ENCODE measurements around the gene AKAP17A. TPM values are rescaled to one million over a fixed set of nuclear protein-coding genes. Genes with fewer than 3 reads are reported as not detected.
"Not testable (repeated sequence)": the region's sequence is repeated elsewhere in the genome, so short reads cannot be mapped to it uniquely, and the experiment has no call there.

Gene AKAP17A
- 14.0 TPM for total RNA-seq (ENCODE audit: insufficient read depth, low replicate concordance)

GRCh38 chrX:1591102-1591862 is at the start of gene AKAP17A:
AKAP17A (plus strand) TSS chrX:1591604; CDS start chrX:1593463, 1,859 bp downstream.
- DNase-seq (ENCODE audit: low spot score), result peak; percentile 96

GRCh38 chrX:1542994-1543725 is 48.2 kb upstream of the AKAP17A start:
- DNase-seq (ENCODE audit: low spot score), result no peak

GRCh38 chrX:1545776-1546408 is 45.5 kb upstream of the AKAP17A start:
- no peak for DNase-seq (ENCODE audit: low spot score)

- no peak for DNase-seq (ENCODE audit: low spot score)
Observed at GRCh38 chrX:1546691-1547251, 44.6 kb upstream of the AKAP17A start.

- DNase-seq (ENCODE audit: low spot score), result no peak
Observed at GRCh38 chrX:1551959-1552546, 39.4 kb upstream of the AKAP17A start.

- DNase-seq (ENCODE audit: low spot score), result no peak
Observed at GRCh38 chrX:1554469-1555210, 36.8 kb upstream of the AKAP17A start.

GRCh38 chrX:1555370-1555769 is 36.0 kb upstream of the AKAP17A start:
- no peak for DNase-seq (ENCODE audit: low spot score)

- not testable (repeated sequence) for DNase-seq (ENCODE audit: low spot score)
Observed at GRCh38 chrX:1557442-1557841, 34.0 kb upstream of the AKAP17A start.

- no peak for DNase-seq (ENCODE audit: low spot score)
Observed at GRCh38 chrX:1558761-1559468, 32.5 kb upstream of the AKAP17A start.

GRCh38 chrX:1561164-1561563 is 30.2 kb upstream of the AKAP17A start:
- no peak for DNase-seq (ENCODE audit: low spot score)

- not testable (repeated sequence) for DNase-seq (ENCODE audit: low spot score)
Observed at GRCh38 chrX:1564077-1564476, 27.3 kb upstream of the AKAP17A start.

- no peak for DNase-seq (ENCODE audit: low spot score)
Observed at GRCh38 chrX:1564750-1565683, 26.4 kb upstream of the AKAP17A start.

- not testable (repeated sequence) for DNase-seq (ENCODE audit: low spot score)
Observed at GRCh38 chrX:1574181-1574580, 17.2 kb upstream of the AKAP17A start.

GRCh38 chrX:1576201-1576992 is 15.0 kb upstream of the AKAP17A start:
- no peak for DNase-seq (ENCODE audit: low spot score)

- DNase-seq (ENCODE audit: low spot score), result no peak
Observed at GRCh38 chrX:1577845-1578244, 13.6 kb upstream of the AKAP17A start.

- no peak for DNase-seq (ENCODE audit: low spot score)
Observed at GRCh38 chrX:1578511-1579173, 12.8 kb upstream of the AKAP17A start.

GRCh38 chrX:1581132-1581531 is 10.3 kb upstream of the AKAP17A start:
- no peak for DNase-seq (ENCODE audit: low spot score)
